Measurements from ENCODE around the gene SPAG17. TPM values are rescaled to one million over a fixed set of nuclear protein-coding genes. Genes with fewer than 3 reads are reported as not detected.

Gene SPAG17
- total and polyA plus RNA-seq, 2 experiments from 2014 or later = 0.36 to 1.7 TPM

DNA sequence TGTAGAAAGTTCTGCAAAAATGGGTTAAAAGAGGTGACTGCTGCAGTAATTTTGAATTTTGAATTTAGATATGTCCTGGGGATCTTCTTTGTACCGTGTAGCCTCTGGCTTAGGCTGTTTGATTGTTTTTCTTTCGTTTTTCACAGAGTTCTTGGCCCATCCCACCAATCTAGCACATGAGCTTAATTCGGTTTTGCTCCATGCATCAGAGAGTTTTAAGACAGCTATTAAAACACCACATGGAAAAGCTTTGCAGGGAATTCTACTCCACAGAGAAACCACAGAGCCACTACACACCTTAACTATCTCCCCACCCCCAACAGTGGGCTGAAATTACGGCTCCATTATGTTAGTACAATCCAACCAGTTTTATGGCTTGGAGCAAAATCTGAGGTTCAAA is 25.5 kb downstream of the SPAG17 start:
- Histone ChIP-seq H3K4me1 (ENCODE audit: insufficient read depth) (no peaks in the 10 kb centered on the region), H3K79me2 (no peaks in the 10 kb centered on the region), H3K36me3 (replicated peaks; ENCODE audit: insufficient read depth, low read depth) (no peaks in the 10 kb centered on the region), H3K27ac (no peak overlapping the region), H3K9me2 (replicated peaks; ENCODE audit: insufficient read depth) (no peaks in the 10 kb centered on the region), H3K9me3 (ENCODE audit: low read depth) (no peaks in the 10 kb centered on the region), H3K27me3 (no peaks in the 10 kb centered on the region), H3K4me3 (no peak overlapping the region), H4K20me1 (ENCODE audit: insufficient read depth, poor library complexity, severe bottlenecking) (no peaks in the 10 kb centered on the region), H2AFZ (no peak overlapping the region), H3K4me2 (no peak overlapping the region)
- no peak for DNase-seq (ENCODE audit: low spot score)
- TF ChIP-seq EZH2 (IDR thresholded peaks at IDR 0.05; ENCODE audit: borderline replicate concordance) (no peak), EZH2phosphoT487 (IDR thresholded peaks at IDR 0.05; ENCODE audit: low read depth, severe bottlenecking, unreplicated experiment) (no peak)
- TF ChIP-seq, protein P1, sequence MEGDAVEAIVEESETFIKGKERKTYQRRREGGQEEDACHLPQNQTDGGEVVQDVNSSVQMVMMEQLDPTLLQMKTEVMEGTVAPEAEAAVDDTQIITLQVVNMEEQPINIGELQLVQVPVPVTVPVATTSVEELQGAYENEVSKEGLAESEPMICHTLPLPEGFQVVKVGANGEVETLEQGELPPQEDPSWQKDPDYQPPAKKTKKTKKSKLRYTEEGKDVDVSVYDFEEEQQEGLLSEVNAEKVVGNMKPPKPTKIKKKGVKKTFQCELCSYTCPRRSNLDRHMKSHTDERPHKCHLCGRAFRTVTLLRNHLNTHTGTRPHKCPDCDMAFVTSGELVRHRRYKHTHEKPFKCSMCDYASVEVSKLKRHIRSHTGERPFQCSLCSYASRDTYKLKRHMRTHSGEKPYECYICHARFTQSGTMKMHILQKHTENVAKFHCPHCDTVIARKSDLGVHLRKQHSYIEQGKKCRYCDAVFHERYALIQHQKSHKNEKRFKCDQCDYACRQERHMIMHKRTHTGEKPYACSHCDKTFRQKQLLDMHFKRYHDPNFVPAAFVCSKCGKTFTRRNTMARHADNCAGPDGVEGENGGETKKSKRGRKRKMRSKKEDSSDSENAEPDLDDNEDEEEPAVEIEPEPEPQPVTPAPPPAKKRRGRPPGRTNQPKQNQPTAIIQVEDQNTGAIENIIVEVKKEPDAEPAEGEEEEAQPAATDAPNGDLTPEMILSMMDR (IDR thresholded peaks at IDR 0.05; ENCODE audit: poor library complexity) = no peak
- WGBS (ENCODE audit: low lambda C conversion rate, missing lambda C conversion rate) = 50% methylated on average over 4 of the region's 4 CpGs

DNA sequence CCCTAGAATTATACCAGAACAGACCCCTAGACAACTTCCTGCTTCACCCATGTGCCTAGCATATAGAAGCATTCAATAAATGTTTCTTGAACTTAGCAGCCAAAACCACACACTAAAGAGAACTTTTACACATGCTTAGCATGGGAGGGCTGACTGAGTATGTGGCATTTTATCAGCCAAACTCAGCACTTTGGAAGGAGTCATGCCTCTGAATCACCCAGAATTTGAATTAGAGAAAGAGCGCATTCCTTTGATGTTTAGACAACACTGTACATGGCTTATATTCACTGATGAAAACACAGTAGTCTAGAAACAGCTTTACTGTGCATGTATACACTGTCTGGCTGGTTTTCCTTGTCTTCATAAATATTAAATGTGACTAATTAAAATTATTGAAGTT is 26.1 kb downstream of the SPAG17 start:
- H2AFZ ChIP-seq = no peak overlapping the region
- no peaks in the 10 kb centered on the region for H3K27me3 ChIP-seq
- no peak overlapping the region for H3K4me3 ChIP-seq
- no peaks in the 10 kb centered on the region for H3K9me2 ChIP-seq (replicated peaks; ENCODE audit: insufficient read depth)
- H3K79me2 ChIP-seq = no peaks in the 10 kb centered on the region
- H3K4me1 ChIP-seq (ENCODE audit: insufficient read depth) = no peaks in the 10 kb centered on the region
- H4K20me1 ChIP-seq (ENCODE audit: insufficient read depth, poor library complexity, severe bottlenecking) = no peaks in the 10 kb centered on the region
- no peaks in the 10 kb centered on the region for H3K36me3 ChIP-seq (replicated peaks; ENCODE audit: insufficient read depth, low read depth)
- TF ChIP-seq, protein P1 (IDR thresholded peaks at IDR 0.05; ENCODE audit: poor library complexity) = no peak
- no peaks in the 10 kb centered on the region for H3K9me3 ChIP-seq (ENCODE audit: low read depth)
- DNase-seq (ENCODE audit: low spot score) = no peak
- H3K27ac ChIP-seq = no peak overlapping the region
- 95% methylated on average over 1 of the region's 1 CpG for WGBS (ENCODE audit: low lambda C conversion rate, missing lambda C conversion rate)
- no peak overlapping the region for H3K4me2 ChIP-seq

DNA sequence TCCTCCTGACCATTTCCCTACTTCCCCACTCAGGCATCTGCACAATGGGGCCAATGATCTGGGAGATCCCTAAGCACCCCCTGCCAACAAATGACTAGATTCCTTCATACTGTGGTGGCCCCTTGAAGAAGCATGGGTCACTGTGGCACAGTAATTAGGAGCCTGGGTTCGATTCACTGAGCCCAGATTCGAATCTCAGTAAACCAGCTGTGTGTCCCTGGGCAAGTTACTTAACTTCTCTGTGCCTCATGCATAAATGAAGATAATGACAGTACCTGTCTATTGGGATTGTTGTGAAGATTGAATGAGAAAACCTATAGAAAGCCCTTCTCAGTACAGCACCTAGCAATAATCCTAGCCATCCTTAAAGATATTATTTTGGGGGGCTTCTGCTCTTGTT is 27.5 kb downstream of the SPAG17 start:
- H3K4me3 ChIP-seq = no peak overlapping the region
- no peaks in the 10 kb centered on the region for H3K9me3 ChIP-seq (ENCODE audit: low read depth)
- no peak overlapping the region for H3K27ac ChIP-seq
- TF ChIP-seq, protein P1 (IDR thresholded peaks at IDR 0.05; ENCODE audit: poor library complexity) = no peak
- TF ChIP-seq EZH2phosphoT487 (IDR thresholded peaks at IDR 0.05; ENCODE audit: low read depth, severe bottlenecking, unreplicated experiment) = no peak
- no peaks in the 10 kb centered on the region for H3K27me3 ChIP-seq
- no peak overlapping the region for H3K4me2 ChIP-seq
- H3K9me2 ChIP-seq (replicated peaks; ENCODE audit: insufficient read depth) = no peaks in the 10 kb centered on the region
- H3K36me3 ChIP-seq (replicated peaks; ENCODE audit: insufficient read depth, low read depth) = no peaks in the 10 kb centered on the region
- 100% methylated on average over 2 of the region's 2 CpGs for WGBS (ENCODE audit: low lambda C conversion rate, missing lambda C conversion rate)
- no peak for DNase-seq (ENCODE audit: low spot score)
- H3K79me2 ChIP-seq = no peaks in the 10 kb centered on the region
- H3K4me1 ChIP-seq (ENCODE audit: insufficient read depth) = no peaks in the 10 kb centered on the region
- no peaks in the 10 kb centered on the region for H4K20me1 ChIP-seq (ENCODE audit: insufficient read depth, poor library complexity, severe bottlenecking)
- H2AFZ ChIP-seq = no peak overlapping the region

DNA sequence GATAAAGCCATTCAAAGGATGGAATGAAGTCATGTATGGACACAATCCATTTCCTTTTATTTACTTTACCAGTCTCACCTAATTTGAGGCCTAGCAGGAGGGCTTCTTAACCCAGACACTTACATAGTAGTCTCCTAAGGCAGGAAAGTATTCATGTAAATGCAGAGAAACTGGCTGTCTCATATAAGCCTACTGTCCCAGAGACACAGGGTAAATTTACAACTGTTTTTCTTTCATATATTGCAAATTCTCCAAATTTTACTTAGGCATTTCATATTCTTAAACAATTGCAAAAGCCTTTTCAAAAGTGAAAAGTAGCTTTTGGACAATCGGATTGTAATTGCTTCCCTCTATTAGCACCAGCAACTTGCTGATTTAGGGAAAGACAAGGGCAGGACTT is 29.9 kb downstream of the SPAG17 start:
- H3K9me2 ChIP-seq (replicated peaks; ENCODE audit: insufficient read depth) = no peaks in the 10 kb centered on the region
- 87% methylated on average over 1 of the region's 1 CpG for WGBS (ENCODE audit: low lambda C conversion rate, missing lambda C conversion rate)
- H3K4me2 ChIP-seq = no peak overlapping the region
- no peak overlapping the region for H2AFZ ChIP-seq
- no peak for DNase-seq (ENCODE audit: low spot score)
- no peaks in the 10 kb centered on the region for H3K4me1 ChIP-seq (ENCODE audit: insufficient read depth)
- H3K36me3 ChIP-seq (replicated peaks; ENCODE audit: insufficient read depth, low read depth) = no peaks in the 10 kb centered on the region
- H3K9me3 ChIP-seq (ENCODE audit: low read depth) = no peaks in the 10 kb centered on the region
- no peak overlapping the region for H3K27ac ChIP-seq
- TF ChIP-seq EZH2 (IDR thresholded peaks at IDR 0.05; ENCODE audit: borderline replicate concordance) (no peak), EZH2phosphoT487 (IDR thresholded peaks at IDR 0.05; ENCODE audit: low read depth, severe bottlenecking, unreplicated experiment) (no peak)
- TF ChIP-seq, protein P1 (IDR thresholded peaks at IDR 0.05; ENCODE audit: poor library complexity) = no peak
- no peaks in the 10 kb centered on the region for H3K79me2 ChIP-seq
- H3K27me3 ChIP-seq = no peaks in the 10 kb centered on the region
- no peaks in the 10 kb centered on the region for H4K20me1 ChIP-seq (ENCODE audit: insufficient read depth, poor library complexity, severe bottlenecking)
- H3K4me3 ChIP-seq = no peak overlapping the region

Data from hepatocyte (in vitro differentiated cells).